Iris pigment epithelial cell (primary cell): Measurements from ENCODE around the gene HIVEP3.
"Not testable (repeated sequence)": the region's sequence is repeated elsewhere in the genome, so short reads cannot be mapped to it uniquely, and the experiment has no call there.

Experiments used
- DNase-seq: peaks from one replicate; pipeline ENCODE4 v3.0.0-alpha.2; 2011; ENCODE audit warnings: low read depth

The HIVEP3 gene

DNA sequence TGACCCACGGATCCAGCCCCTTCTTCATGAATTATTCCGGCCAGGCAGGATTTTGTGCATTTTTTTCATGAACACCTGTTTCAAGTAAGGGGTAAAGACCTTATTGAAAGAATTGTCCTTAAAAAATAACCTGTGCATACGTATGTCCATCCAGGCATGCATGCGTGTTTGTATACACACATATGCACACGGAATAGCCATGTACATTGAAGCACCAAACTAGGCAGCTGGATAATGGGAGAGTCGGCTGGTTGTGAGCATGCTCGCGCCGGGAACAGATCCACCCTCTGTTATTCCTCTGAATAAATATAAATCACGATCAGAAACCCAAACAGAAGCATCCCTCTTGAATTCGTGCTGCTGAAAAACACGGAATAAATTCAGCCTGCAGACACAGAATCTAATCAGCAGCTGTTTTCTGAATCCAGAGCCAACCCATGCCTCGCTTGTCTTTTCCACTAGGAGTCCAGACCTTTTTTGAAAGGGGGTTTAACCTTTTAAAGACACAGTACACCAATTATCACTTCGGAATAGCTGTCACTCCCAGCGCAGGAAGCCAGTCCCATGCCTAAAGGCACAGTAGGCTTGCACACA is at the start of gene HIVEP3:
Gene HIVEP3, minus strand, starts transcription at position 473 of the 594 bp plus-strand sequence.
- DNase-seq, result peak; percentile 38

DNA sequence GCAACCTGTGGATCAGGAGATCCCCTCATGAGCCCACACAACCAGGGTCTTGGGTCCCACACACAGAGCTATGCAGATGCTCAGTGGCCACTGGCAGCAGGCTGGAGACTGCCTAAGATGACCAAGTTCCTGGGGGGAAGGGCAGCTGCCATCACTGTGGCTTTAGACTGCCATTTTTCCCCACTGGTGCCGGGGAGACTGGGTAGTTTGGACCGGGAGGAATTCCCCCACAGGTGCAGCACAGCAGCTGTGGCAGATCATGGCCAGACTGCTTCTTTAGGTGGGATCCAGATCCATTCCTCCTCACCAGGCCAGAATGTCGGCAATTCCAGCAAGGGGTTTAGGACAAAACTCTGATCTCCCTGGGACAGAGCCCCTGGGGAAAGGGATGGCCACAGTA is 45.7 kb upstream of the HIVEP3 start:
- DNase-seq, result no peak

DNA sequence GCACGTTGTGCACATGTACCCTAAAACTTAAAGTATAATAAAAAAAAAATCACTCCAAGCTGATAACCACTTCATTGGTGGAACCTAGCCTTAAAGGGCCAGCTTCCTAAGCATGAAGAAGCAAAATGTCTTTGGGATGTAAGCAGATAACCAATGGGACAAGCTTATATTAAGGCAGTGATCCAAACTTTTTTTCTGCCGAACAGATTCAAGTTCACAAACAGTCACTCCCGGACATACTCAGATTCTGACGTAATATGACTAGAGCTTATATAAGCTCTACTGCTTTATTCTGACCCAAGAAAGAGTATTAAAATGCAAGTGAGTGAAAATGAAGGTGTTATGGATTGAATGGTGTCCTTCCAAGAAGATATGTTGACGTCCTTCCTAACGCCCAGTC is 44.9 kb upstream of the HIVEP3 start:
- peak; percentile 39 for DNase-seq

DNA sequence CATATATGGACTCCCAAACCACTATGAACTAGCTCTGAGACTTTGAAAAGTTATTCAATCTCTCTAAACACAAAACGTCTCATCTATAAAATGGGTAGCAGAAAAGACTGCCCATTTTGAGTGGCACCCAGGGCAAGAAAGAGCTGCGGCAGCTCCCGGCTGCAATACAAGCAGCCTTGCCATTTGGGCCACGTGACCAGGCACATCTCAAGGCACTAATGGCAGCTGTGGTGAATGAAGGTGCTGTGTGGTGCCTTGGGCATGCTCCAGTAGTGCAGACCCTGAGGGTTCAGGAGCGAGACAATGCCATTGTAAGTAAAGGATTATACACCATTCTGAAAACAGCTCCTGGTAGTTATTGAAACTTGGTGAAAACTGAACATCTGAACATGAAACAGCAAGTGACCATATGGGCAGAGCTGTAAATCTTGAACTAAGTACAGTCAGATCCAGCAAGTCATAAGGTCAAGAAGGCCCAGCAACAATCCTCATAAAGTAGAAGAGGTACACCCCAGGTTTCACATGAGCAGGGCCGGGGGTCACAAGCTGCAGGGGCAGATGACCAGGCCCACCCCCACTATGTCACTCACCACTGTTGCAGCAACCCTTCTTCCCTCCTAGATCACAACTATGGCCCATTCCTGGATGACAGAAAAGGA is 39.4 kb upstream of the HIVEP3 start:
- DNase-seq, result no peak

DNA sequence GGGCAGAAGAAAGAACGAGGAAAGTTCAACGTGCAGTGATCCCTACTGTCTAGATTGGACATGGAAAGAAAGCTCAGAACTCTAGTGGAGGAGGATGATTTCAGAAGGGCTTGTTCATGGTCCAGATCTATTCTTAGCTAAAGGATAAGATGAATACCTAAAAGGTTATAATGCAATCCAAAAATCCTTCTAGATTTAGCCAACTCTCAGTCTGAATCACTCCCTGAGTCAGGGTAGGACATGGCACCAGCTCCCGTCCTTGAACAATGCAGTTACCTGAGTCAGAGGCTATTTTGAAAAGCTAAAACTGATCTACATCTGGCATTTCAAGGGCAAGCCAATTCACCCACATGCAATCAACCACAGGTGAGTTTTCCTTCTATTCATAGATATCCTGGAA is 38.8 kb upstream of the HIVEP3 start:
- DNase-seq, result peak; percentile 47

DNA sequence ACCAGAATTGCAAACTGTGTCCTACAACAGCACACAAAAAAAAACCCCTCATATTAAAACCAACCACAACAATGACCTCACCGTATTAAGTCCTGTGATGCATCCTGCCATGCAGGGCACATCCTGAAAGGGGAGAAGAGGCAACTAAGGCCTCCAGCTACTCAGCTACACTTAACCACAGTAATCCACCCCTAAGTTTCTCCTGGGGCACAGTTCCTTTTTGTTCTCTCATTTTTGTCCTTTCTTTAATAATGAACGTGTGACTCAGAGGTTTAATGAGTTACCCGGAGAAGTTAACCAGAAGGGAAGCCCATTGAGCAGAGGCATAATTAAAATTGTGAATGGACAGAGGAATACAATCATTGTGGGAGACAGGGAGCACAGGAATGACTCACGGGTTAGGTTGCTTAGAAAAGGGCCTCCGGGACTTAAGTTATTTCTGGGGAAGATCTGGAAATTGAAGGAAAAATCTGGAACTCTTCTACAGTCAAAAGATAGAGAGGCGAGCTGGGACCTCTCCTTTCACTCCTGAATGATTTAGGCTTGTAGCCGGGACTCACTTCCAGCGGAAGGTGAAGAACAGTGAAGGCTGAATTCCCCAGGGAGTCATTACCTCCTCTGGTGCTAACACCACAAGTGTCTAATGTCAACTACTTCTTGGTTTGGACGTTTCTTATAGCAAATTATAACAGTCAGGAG is 36.9 kb upstream of the HIVEP3 start:
- peak; percentile 92 for DNase-seq

DNA sequence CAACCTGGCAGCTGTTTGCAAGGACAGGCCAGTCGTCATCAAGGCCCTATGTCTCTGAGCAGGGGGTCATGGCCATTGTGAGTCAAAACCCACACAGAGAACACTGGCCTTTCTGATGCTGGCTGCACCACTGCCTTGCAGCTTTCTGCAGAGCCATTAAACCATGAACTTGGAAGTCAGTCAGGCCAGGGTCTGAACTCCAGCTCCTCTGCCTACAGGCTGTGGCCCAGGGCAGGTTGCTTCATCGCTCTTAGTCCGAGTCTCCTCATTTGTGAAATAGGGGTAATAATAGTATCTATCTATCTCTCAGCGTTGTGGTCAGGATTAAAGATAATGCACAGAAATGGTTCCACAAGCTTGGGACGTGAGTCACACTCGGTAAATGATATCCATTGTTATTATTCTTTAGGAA is 35.8 kb upstream of the HIVEP3 start:
- peak; percentile 93 for DNase-seq

DNA sequence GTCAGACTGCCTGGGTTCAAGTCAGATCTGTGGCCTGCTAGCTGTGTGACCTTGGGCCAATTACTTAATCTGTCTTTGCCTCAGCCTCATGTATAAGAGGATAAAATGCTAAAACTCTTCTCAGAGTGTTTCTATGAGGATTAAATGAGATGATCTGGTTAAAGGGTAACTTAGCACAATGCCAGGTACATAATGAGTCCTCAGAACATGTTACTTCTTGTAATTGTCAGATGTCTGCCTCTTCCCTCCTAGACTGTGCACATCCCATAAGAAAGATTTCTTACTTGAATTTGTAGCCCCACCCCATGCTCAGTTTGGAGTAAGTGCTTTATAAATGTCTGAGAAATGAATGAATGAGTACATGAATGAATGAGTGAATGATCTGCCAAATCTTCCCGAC is 34.6 kb upstream of the HIVEP3 start:
- no peak for DNase-seq

DNA sequence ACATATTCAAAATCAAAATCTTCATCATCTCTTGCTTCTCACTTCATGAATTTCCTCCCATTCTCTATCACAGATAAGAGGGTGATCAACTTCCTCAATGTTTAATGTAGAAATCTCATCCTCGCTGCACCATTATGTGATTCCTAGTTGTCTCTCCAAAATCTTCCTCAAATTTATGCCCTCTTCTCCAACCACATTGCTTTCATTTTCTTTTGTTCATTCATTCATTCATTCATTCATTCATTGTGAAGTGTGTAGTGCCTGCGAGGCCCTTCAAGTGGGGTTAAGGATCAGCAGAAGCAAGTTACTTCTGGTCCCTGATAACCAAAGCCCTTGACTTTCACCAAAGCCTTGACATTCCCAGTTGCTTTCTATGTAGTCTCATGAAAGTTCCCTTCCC is 33.5 kb upstream of the HIVEP3 start:
- DNase-seq, result no peak

DNA sequence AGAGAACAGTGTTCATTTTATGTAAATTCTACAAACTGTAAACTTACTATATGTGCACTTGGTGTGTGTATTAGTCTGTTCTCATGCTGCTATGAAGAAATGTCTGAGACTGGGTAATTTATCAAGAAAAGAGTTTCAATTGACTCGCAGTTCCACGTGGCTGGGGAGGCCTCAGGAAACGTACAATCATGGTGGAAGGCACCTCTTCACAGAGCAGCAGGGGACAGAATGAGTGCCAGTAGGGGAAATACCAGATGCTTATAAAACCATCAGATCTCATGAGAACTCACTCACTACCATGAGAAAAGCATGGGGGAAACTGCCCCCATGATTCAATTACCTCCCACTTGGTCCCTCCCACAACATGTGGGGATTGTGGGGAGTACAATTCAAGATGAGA is 32.8 kb upstream of the HIVEP3 start:
- DNase-seq, result not testable (repeated sequence)

DNA sequence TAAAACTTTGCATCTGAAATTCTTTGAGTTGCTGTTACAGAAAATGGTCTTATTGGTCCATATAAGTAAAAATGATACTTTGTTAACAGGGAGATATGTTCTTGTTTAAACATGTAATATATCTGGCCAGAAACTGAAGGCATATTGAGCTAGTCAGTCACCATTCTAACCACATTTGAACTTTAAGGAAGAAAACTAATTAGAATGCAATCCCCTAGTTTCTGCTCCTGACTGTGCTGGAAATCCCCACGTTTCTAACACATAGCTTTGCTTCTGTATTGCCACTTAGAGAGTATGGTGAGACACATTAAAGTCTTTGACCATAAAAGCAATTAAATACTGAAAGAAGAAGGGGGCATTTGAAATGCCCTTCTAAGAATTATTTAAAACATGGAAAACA is 32.1 kb upstream of the HIVEP3 start:
- peak; percentile 48 for DNase-seq

DNA sequence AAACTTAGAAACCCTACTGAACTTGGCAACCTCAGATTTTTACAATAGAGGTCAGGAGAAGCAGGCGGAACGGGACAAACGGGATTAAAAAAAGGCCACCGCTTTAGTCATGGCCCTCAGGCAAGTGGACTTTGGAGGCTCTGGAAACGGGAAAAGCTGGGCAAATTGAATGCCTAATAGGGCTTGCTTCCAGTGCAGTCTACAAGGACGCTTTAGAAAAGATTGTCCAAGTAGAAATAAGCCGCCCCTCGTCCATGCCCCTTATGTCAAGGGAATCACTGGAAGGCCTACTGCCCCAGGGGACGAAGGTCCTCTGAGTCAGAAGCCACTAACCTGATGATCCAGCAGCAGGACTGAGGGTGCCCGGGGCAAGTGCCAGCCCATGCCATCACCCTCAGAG is 27.2 kb upstream of the HIVEP3 start:
- DNase-seq, result not testable (repeated sequence)

DNA sequence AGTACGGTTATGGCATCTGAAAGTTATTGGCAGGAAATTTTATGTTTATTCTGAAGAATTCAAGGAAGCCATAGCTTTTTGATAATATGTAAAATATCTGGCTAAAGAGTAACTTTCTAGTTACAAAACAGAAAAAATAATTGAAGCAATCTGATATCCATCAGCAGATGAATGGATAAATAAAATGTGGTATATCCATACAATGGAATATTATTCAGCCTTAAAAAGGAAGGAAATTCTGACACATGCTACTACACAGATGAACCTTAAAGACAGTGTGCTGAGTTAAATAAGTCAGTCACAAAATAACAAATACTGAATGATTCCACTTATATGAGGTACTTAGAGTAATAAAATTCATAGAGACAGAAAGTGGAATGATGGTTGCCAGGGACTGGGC is 25.0 kb upstream of the HIVEP3 start:
- no peak for DNase-seq

DNA sequence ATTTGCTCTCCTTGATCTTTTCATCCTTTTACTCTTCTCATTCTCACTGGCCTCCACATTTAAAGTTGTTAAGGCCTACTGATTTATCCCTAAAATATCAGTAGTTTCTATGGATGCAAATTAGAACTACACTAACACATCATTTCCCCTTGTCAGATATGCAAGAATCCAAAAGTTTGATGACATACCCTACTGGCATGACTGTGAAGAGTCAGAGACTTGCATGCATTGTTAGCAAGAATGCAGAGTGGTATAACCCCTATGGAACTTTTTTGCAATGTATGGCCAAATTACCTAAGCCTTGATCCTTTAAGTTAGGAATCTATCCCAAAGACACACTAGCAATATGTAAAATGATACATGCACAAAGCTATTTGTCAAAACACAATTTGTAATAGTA is 23.6 kb upstream of the HIVEP3 start:
- no peak for DNase-seq

DNA sequence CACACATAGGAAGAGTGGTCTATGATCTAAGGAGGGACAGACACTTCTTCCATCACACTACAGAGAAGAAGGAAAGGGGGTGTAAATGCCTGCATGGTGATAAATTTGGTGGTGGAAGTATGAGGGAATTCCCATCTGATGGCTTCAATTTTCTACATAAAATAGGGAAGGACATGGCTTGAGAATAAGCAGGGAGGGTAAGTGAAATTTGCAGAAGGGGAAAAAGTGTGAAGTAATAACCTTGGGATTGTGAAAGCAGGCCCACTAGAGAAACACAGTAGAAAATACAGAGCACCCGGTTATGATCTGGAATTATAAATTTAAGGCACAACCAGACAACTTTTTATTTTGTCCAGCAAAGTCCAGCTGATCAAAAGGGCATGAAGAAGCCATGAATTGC is 22.7 kb upstream of the HIVEP3 start:
- no peak for DNase-seq

DNA sequence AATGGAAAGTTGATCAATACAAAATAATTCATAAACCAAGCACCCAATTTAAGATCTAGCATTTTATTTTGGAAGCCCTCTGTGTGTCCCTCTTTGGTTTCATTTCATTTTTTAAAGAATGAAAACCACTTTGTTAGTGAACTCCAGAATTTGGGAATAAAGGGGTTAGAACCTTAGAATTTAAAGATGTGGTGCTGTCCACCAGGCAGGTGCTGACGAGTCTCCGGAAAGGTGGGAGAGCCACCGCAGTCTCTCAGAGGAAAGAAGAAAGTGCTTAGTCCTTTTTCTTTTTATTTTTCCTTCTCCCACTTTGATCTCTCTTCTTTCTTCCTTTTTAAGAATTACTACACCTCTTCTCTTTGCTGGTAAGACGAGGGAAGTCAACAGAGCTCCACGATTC is 20.5 kb upstream of the HIVEP3 start:
- DNase-seq, result no peak

DNA sequence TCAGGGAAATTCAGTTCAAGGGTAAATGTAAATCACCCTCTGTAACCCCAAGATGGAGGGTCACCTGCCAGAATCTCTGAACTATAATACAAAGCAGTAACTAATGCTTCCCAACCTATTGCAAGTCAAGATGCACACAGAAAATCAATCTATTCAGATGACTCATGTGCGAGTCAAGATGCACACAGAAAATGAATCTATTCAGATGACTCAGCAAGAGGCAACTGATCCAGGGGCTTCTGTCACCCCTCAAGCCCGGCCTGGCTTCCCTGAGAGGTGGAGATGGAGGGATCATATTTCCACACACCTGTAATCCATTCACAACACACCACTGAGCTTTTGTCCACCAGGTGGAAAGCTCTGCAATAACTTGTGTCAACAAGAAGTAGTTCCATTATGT is 17.4 kb upstream of the HIVEP3 start:
- peak; percentile 60 for DNase-seq

DNA sequence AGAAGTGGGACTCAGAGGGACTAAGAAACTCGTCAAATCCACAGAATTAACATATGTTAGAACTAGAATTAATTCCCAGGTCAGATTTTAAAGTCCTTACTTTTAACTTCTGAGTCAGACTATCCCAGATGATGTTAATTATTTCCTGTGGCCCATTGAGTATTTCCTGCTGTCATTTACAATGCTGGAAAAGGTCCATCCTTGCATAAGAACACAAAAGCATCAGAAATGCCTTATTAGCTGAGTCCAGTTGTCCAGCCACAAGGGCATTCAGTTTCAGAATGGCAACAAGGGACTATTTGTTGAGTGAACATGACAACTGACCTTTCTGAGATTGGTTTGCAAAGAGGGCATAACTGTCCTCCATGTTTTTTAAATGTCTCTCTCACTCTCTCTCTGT is 16.5 kb upstream of the HIVEP3 start:
- peak; percentile 49 for DNase-seq

DNA sequence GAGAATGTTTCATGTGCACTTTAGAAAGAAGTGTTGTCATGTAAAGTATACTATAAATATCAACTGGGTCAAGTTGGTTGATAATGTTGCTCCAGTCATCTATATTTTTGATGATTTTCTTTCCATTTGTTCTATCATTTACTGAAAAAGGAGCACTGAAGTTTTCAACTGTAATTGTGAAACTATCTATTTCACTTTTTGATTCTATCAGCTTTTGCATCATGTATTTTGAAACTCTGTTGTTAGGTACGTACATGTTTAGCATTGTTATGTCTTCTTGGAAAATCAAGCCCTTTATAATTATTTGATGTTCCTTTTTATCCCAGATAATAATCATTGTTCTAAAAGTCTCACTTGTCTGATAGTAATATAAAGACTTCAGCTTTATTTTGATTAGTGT is 14.4 kb upstream of the HIVEP3 start:
- no peak for DNase-seq

DNA sequence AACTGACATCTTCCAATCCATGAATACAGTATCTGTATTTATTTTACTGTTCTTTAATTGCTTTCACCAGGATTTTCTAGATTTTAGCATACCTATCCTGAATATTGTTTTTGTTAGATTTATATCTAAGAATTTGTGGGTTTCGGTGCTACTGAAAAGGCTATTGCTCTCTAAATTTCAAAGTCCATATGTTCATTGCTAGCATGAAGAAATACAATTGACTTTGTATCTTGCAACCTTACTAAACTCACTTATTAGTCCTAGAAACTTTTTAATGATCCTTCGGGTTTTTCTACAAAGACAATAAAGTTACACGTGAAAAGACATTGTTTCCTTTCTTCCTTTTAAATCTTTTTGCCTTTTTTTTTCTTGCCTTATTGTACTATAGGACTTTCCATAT is 12.9 kb upstream of the HIVEP3 start:
- no peak for DNase-seq

DNA sequence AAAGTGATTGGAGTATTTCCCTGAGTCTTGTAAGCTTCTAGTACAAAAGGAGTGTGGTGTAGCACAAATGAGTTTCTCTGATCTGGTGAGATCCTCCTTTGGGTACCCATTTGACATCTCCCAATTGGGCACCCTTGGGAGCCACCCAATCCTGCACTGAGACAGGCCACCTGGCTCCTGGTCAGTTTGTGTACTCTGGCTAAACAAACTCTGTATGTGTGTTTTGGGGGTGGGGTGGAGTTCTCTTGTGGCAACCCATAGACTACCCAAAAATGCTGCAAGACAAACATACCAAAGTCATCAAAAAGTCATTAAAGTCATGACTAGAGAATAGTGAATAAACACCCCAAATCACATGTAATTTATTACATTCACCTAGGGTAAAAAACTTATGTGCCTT is 8.4 kb upstream of the HIVEP3 start:
- no peak for DNase-seq

DNA sequence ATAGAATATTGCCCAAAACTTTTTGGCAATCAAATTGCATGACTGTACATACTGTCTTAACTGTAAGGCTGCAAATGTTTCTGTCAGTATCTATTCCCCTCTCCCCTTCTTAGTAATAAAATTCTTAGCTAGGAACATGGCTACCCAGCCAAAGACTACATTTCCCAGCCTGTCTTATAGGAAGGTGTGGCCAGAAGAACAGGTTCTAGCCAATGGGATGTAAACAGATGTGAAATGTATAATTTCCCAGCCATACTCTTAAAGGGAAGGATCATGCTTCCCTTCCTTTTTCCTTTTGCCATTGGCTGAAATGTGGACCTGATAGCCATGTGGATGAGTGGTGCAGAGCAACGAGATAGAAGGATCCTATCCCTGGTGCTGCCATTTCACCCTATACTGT is 7.0 kb upstream of the HIVEP3 start:
- peak; percentile 25 for DNase-seq

DNA sequence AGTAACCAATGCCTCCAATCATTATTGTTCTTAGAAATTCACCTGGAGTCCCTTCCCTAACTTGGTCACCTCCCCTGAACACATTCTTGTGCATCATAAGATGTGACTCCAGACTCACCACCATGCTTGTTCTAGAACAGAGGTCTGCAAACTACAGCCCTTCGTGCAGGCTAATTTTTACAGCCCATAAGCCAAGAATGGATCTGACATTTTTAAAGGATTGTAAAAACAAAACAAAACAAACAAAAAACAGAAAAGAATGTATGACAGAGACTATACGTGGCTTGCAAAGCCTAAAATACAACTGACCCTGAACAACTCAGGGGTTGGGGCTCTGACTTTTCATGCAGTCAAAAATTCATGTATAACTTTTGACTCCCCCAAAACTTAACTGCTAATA is 6.2 kb upstream of the HIVEP3 start:
- no peak for DNase-seq

DNA sequence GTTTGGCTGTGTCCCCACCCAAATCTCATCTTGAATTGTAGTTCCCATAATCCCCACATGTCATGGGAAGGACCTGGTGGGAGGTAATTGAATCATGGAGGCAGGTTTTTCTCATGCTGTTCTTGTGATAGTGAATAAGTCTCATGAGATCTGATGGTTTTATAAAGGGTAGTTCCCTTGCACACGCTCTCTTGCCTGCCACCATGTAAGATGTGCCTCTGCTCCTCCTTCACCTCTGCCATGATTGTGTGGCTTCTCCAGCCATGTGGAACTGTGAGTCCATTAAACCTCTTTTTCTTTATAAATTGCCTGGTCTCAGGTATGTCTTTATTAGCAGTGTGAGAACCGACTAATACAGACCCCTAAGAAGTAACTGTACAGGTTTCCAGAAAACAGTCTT is 2.5 kb upstream of the HIVEP3 start:
- DNase-seq, result not testable (repeated sequence)
